Cardiac fibroblast (primary cell): ENCODE data around the gene PAF1.

Experiments used
- DNase-seq, 2 donors: peaks; one replicate each; pipeline versions ENCODE4 v3.0.0 to v3.0.0-alpha.2; 2010; ENCODE audit warnings: low read depth in 2 of 2
- H3K4me3 ChIP-seq, 2 donors: replicated peaks in 1 of 2; 1 replicate in 1 of 2; 2 replicates in 1 of 2; pipeline ENCODE4 v1.5.1; 2011; ENCODE audit warnings: low read depth in 2 of 2, low read length in 2 of 2, mild to moderate bottlenecking in 2 of 2, moderate library complexity in 1 of 2
- CTCF ChIP-seq: IDR thresholded peaks from one replicate; pipeline ENCODE4 v1.5.1; 2011; ENCODE audit warnings: low read depth, mild to moderate bottlenecking, low read length, inconsistent platforms

Gene PAF1

GRCh38 chr19:39372941-39373340, 18.0 kb downstream of the PAF1 start:
- peak; percentile 34 to 72 for DNase-seq
- no peak overlapping the region for H3K4me3 ChIP-seq
- TF ChIP-seq CTCF = no peak

- TF ChIP-seq CTCF = no peak
- H3K4me3 ChIP-seq = no peak overlapping the region
- DNase-seq = peak; percentile 91 to 99
These were observed 18.7 kb downstream of the PAF1 start for GRCh38 chr19:39372047-39372802.

GRCh38 chr19:39370735-39371134, 20.2 kb downstream of the PAF1 start:
- H3K4me3 ChIP-seq = no peak overlapping the region
- no peak for TF ChIP-seq CTCF
- DNase-seq = no peak

GRCh38 chr19:39369200-39369599, 21.7 kb downstream of the PAF1 start:
- TF ChIP-seq CTCF = no peak
- no peak for DNase-seq
- no peak overlapping the region for H3K4me3 ChIP-seq

- DNase-seq = no peak
- no peak overlapping the region for H3K4me3 ChIP-seq
- TF ChIP-seq CTCF = no peak
These were observed 25.4 kb downstream of the PAF1 start for GRCh38 chr19:39365531-39365930.

- no peak overlapping the region for H3K4me3 ChIP-seq
- peak; percentile 36 to 52 for DNase-seq
- TF ChIP-seq CTCF = no peak
These were observed 26.9 kb downstream of the PAF1 start for GRCh38 chr19:39363901-39364457.
